ENCODE measurements around the gene SEC16A. TPM values are rescaled to one million over a fixed set of nuclear protein-coding genes. Genes with fewer than 3 reads are reported as not detected.

The SEC16A gene
- total RNA-seq, 1 experiment from 2014 or later = 29.2 TPM

- no peak for DNase-seq (ENCODE audit: extremely low read depth, low read depth)
These were observed 21.9 kb upstream of the SEC16A start for GRCh38 chr9:136504512-136505348.

- no peak for DNase-seq (ENCODE audit: extremely low read depth, low read depth)
These were observed 20.2 kb upstream of the SEC16A start for GRCh38 chr9:136502940-136503550.

GRCh38 chr9:136502196-136502595 lies 19.4 kb upstream of the SEC16A start:
- no peak for DNase-seq (ENCODE audit: extremely low read depth, low read depth)

- DNase-seq (ENCODE audit: extremely low read depth, low read depth) = no peak
These were observed 18.8 kb upstream of the SEC16A start for GRCh38 chr9:136501686-136502085.

GRCh38 chr9:136499935-136500910 lies 17.4 kb upstream of the SEC16A start:
- no peak for DNase-seq (ENCODE audit: extremely low read depth, low read depth)

- DNase-seq (ENCODE audit: extremely low read depth, low read depth) = no peak
These were observed 16.5 kb upstream of the SEC16A start for GRCh38 chr9:136499071-136499934.

GRCh38 chr9:136497916-136498695 lies 15.3 kb upstream of the SEC16A start:
- DNase-seq (ENCODE audit: extremely low read depth, low read depth) = no peak

GRCh38 chr9:136496801-136497620 lies 14.2 kb upstream of the SEC16A start:
- DNase-seq (ENCODE audit: extremely low read depth, low read depth) = no peak

- DNase-seq (ENCODE audit: extremely low read depth, low read depth) = no peak
These were observed 13.3 kb upstream of the SEC16A start for GRCh38 chr9:136496181-136496580.

- no peak for DNase-seq (ENCODE audit: extremely low read depth, low read depth)
These were observed 12.5 kb upstream of the SEC16A start for GRCh38 chr9:136495238-136495800.

- no peak for DNase-seq (ENCODE audit: extremely low read depth, low read depth)
These were observed 11.8 kb upstream of the SEC16A start for GRCh38 chr9:136494531-136495215.

- no peak for DNase-seq (ENCODE audit: extremely low read depth, low read depth)
These were observed 11.2 kb upstream of the SEC16A start for GRCh38 chr9:136494012-136494411.

- no peak for DNase-seq (ENCODE audit: extremely low read depth, low read depth)
These were observed 10.7 kb upstream of the SEC16A start for GRCh38 chr9:136493567-136493971.

GRCh38 chr9:136492978-136493522 lies 10.2 kb upstream of the SEC16A start:
- DNase-seq (ENCODE audit: extremely low read depth, low read depth) = no peak

GRCh38 chr9:136489731-136490130 lies 6.9 kb upstream of the SEC16A start:
- DNase-seq (ENCODE audit: extremely low read depth, low read depth) = no peak

- DNase-seq (ENCODE audit: extremely low read depth, low read depth) = peak; percentile 48
These were observed 5.7 kb upstream of the SEC16A start for GRCh38 chr9:136488247-136489214.

Measured in NCI-H460 (cell line).